Stomach (tissue), 9 donors: Measurements from ENCODE around the gene TTLL8. TPM values are rescaled to one million over a fixed set of nuclear protein-coding genes. Genes with fewer than 3 reads are reported as not detected.

Experiments used
- DNase-seq, 2 donors: peaks; one replicate each; pipeline versions ENCODE4 v3.0.0 to v3.0.0-alpha.2; 2013 to 2019
- H3K27ac ChIP-seq, 5 donors: fragments of 200-600 bp in 4 of 5; sonication (generic) in 4 of 5; one replicate each; pipeline ENCODE4 v1.5.1; 2013 to 2019; ENCODE audit warnings: mild to moderate bottlenecking in 1 of 5, moderate library complexity in 1 of 5
- H3K27me3 ChIP-seq, 3 donors: fragments of 200-600 bp; sonication (generic); one replicate each; pipeline ENCODE4 v1.5.1; 2017 to 2019; ENCODE audit warnings: mixed run types in 1 of 3
- H3K36me3 ChIP-seq, 4 donors: fragments of 200-600 bp; sonication (generic); 1 replicate in 3 of 4; 2 replicates in 1 of 4; pipeline ENCODE4 v1.5.1; 2016 to 2019
- H3K4me1 ChIP-seq, 4 donors: fragments of 200-600 bp; sonication (generic); one replicate each; pipeline ENCODE4 v1.5.1; 2016 to 2019
- H3K4me3 ChIP-seq, 4 donors: fragments of 200-600 bp; sonication (generic) in 3 of 4; one replicate each; pipeline ENCODE4 v1.5.1; 2016 to 2019; ENCODE audit warnings: mild to moderate bottlenecking in 1 of 4
- H3K9me3 ChIP-seq, 4 donors: fragments of 200-600 bp; sonication (generic); one replicate each; pipeline ENCODE4 v1.5.1; 2016 to 2019
- CTCF ChIP-seq, 7 experiments: fragments of 450-650 bp in 4 of 7; fragments of 200-600 bp in 3 of 7; sonication (generic) in 3 of 7; IDR thresholded peaks; one replicate each; pipeline ENCODE4 v1.5.1; 2016 to 2019; ENCODE audit warnings: antibody characterized with exemption in 7 of 7, control low read depth in 2 of 7, mild to moderate bottlenecking in 1 of 7
- EP300 ChIP-seq: sonication (generic); formaldehyde crosslinking; IDR thresholded peaks from one replicate; pipeline ENCODE4 v1.6.1; 2017; ENCODE audit warnings: antibody characterized with exemption
- POLR2A ChIP-seq, 4 donors: fragments of 450-650 bp; IDR thresholded peaks; one replicate each; pipeline ENCODE4 v1.6.1; 2016; ENCODE audit warnings: antibody characterized with exemption in 4 of 4, control low read depth in 2 of 4, mild to moderate bottlenecking in 1 of 4, moderate library complexity in 1 of 4
- POLR2AphosphoS5 ChIP-seq, 3 donors: sonication (generic); formaldehyde crosslinking; IDR thresholded peaks; one replicate each; pipeline ENCODE4 v1.6.1; 2016; ENCODE audit warnings: antibody characterized with exemption in 3 of 3
- WGBS, 5 donors: extraction: QIAGEN DNeasy Blood & Tissue Kit in 3 of 5; methylation state at CpG; one replicate each; pipeline versions ENCODE4 v1.1.5 to v1.1.7; 2013 to 2018; 5-methylcytosine and 5-hydroxymethylcytosine counted together
- intact Hi-C: fragments of 100-400 bp; cut with DNase I; formaldehyde crosslinking; loops from one replicate; pipeline ENCODE4 v1.15.1; 2023; ENCODE audit warnings: low total_unique reads
- polyA plus RNA-seq, 3 donors: library from polyadenylated mRNA; stranded (reverse); fragments of 200-250 nt; gene quantifications; one replicate each; pipeline ENCODE4 v1.2.3, GENCODE V29; 2013
- total RNA-seq, 5 donors: library from RNA; depleted of rRNA; stranded (reverse); fragments of >200 nt; gene quantifications; one replicate each; pipeline versions ENCODE4 v1.1.0 to v1.2.3, GENCODE V29; 2014 to 2016
- donor health status: healthy with polysubstance abuse.
- donor health status: Bipolar disorder and iron deficiency.
- donor health status: healthy.

Gene TTLL8
- total and polyA plus RNA-seq, 8 donors: not detected

DNA sequence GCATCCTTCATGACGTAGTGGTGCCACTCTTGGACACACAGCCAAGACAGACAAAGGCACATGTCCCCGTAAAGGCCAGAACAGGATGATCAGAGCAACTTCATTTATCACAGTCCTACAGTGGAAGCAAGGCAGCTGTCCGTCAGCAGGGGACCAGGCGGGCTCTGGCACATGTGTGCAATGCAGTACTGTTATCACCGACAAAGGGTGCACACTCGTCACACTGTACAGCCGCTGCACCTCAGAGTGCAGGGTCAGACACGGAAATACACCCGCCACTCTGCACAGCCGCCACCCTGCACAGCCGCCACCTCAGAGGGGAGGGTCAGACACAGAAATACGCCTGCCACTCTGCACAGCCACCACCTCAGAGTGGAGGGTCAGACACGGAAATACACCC, 32.1 kb downstream of the TTLL8 start:
- TF ChIP-seq POLR2AphosphoS5 (IDR thresholded peaks at IDR 0.05) (no peak), EP300 (no peak), CTCF (IDR thresholded peaks at IDR 0.05) (no peak), POLR2A (IDR thresholded peaks at IDR 0.05) (no peak)

DNA sequence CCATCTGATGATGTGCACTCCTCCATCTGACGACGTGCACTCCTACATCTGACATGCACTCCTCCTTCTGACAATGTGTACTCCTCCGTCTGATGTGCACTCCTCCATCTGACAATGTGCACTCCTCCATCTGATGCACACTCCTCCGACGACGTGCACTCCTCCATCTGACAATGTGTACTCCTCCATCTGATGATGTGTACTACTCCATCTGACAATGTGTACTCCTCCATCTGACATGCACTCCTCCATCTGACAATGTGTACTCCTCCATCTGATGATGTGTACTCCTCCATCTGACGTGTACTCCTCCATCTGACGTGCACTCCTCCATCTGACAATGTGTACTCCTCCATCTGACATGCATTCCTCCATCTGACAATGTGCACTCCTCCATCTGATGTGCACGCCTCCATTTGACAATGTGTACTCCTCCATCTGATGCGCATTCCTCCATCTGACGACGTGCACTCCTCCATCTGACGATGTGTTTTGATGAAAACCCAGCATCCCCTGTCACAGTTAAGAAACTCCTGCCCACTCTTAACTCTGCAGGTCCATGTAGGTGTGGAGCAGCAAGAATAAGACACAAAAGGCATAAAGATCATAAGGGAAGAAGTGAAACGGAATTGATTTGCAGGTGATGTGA, 35.8 kb downstream of the TTLL8 start:
- H3K27ac ChIP-seq: no peak overlapping the region
- peaks cover 0 to 34% (median 3%) of the 10 kb centered on the region in 3 donors for H3K27me3 ChIP-seq
- no peaks in the 10 kb centered on the region for H3K36me3 ChIP-seq
- H3K4me3 ChIP-seq: no peak overlapping the region
- H3K9me3 ChIP-seq: peaks cover 0 to 5% (median 0%) of the 10 kb centered on the region in 4 donors
- intact Hi-C loops: no loop called here
- 84 to 91% (median 88%) methylated on average over 14 of the region's 14 CpGs for WGBS, 5 donors
- H3K4me1 ChIP-seq: peaks cover 0 to 14% (median 12%) of the 10 kb centered on the region in 4 donors
- TF ChIP-seq EP300: no peak
- no peak for TF ChIP-seq CTCF (IDR thresholded peaks at IDR 0.05)
- TF ChIP-seq POLR2A (IDR thresholded peaks at IDR 0.05): no peak
- TF ChIP-seq POLR2AphosphoS5 (IDR thresholded peaks at IDR 0.05): no peak
- DNase-seq: no peak

More for the DNA sequence above, 32.1 kb downstream of the TTLL8 start:
- no peak for DNase-seq
- 70 to 94% (median 81%) methylated on average over 8 to 13 of the region's 13 CpGs for WGBS, 5 donors
- Histone ChIP-seq H3K36me3 (no peaks in the 10 kb centered on the region), H3K27ac (no peak overlapping the region), H3K4me3 (no peak overlapping the region), H3K4me1 (peaks cover 6 to 29% (median 23%) of the 10 kb centered on the region in 4 donors), H3K27me3 (peaks cover 0 to 53% (median 13%) of the 10 kb centered on the region in 3 donors), H3K9me3 (no peaks in the 10 kb centered on the region)
- intact Hi-C loops: no loop called here

GRCh38 chr22:50020606-50021005, 37.5 kb downstream of the TTLL8 start:
- Histone ChIP-seq H3K9me3 (peaks cover 0 to 5% (median 0%) of the 10 kb centered on the region in 4 donors), H3K27ac (no peak overlapping the region), H3K4me1 (peaks cover 0 to 16% (median 9%) of the 10 kb centered on the region in 4 donors), H3K4me3 (no peak overlapping the region), H3K27me3 (peaks cover 0 to 36% (median 19%) of the 10 kb centered on the region in 3 donors), H3K36me3 (no peaks in the 10 kb centered on the region)
- no peak for DNase-seq
- intact Hi-C loops: no loop called here
- TF ChIP-seq POLR2A (IDR thresholded peaks at IDR 0.05) (no peak), POLR2AphosphoS5 (IDR thresholded peaks at IDR 0.05) (no peak), CTCF (IDR thresholded peaks at IDR 0.05) (no peak), EP300 (no peak)
- WGBS, 5 donors: 89 to 92% (median 92%) methylated on average over 15 of the region's 15 CpGs

DNA sequence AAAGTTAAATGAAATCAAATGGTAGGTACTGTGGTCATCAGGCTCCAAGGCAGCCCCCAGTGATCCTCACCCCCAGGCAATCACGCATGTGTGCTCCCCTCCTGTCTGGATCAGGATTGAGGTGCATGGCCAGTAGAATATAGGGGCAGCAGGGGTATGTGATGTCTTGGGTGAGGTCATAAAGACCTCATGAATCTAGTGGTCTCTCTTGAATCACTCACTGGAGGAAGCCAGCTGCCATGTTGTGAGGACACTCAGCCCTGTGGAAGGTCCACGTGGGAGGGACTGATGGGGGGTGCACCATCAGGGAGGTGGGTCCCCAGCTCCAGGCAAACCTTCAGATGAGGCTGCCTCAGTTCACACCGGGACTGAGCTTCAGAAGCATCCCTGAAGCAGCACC, 38.8 kb downstream of the TTLL8 start:
- Histone ChIP-seq H3K4me3 (no peak overlapping the region), H3K9me3 (peaks cover 0 to 5% (median 0%) of the 10 kb centered on the region in 4 donors), H3K4me1 (peaks cover 10 to 29% (median 22%) of the 10 kb centered on the region in 4 donors), H3K27ac (no peak overlapping the region), H3K36me3 (no peaks in the 10 kb centered on the region), H3K27me3 (peaks cover 8 to 38% (median 32%) of the 10 kb centered on the region in 3 donors)
- intact Hi-C loops: no loop called here
- WGBS, 5 donors: 53 to 68% (median 65%) methylated on average over 3 of the region's 3 CpGs
- DNase-seq: no peak
- TF ChIP-seq CTCF (IDR thresholded peaks at IDR 0.05): no peak
- no peak for TF ChIP-seq POLR2A (IDR thresholded peaks at IDR 0.05)
- no peak for TF ChIP-seq POLR2AphosphoS5 (IDR thresholded peaks at IDR 0.05)
- no peak for TF ChIP-seq EP300
